Neutrophil (primary cell): Measurements from ENCODE around the gene CDC42.

Source experiments
- H3K27ac ChIP-seq: fragments of 200-600 bp; sonication (generic); 2 replicates; pipeline ENCODE4 v1.5.1; 2016; ENCODE audit warnings: mild to moderate bottlenecking, moderate library complexity
- H3K27me3 ChIP-seq: fragments of 200-600 bp; sonication (generic); 2 replicates; pipeline ENCODE4 v1.6.0; 2016; ENCODE audit warnings: mild to moderate bottlenecking
- H3K36me3 ChIP-seq: fragments of 200-600 bp; sonication (generic); 2 replicates; pipeline ENCODE4 v1.5.1; 2017
- H3K4me1 ChIP-seq, 2 experiments: fragments of 200-600 bp in 1 of 2; sonication (generic) in 1 of 2; 1 replicate in 1 of 2; 2 replicates in 1 of 2; pipeline versions ENCODE4 v1.5.1 to v1.6.1; 2013 to 2016; ENCODE audit warnings: low read depth in 1 of 2, low read length in 1 of 2, mild to moderate bottlenecking in 1 of 2, moderate library complexity in 1 of 2; ENCODE audit not compliant: control insufficient read depth in 1 of 2, insufficient read depth in 1 of 2
- H3K4me3 ChIP-seq, 2 experiments: fragments of 200-600 bp in 1 of 2; sonication (generic) in 1 of 2; 1 replicate in 1 of 2; 2 replicates in 1 of 2; pipeline ENCODE4 v1.5.1; 2013 to 2016; ENCODE audit warnings: low read depth in 1 of 2, low read length in 1 of 2, mild to moderate bottlenecking in 1 of 2, moderate library complexity in 1 of 2
- H3K9me3 ChIP-seq: fragments of 200-600 bp; sonication (generic); 2 replicates; pipeline ENCODE4 v1.5.1; 2016
- CTCF ChIP-seq: fragments of 200-600 bp; sonication (generic); IDR thresholded peaks from 2 replicates; pipeline ENCODE4 v1.5.1; 2016; ENCODE audit warnings: antibody characterized with exemption

The CDC42 gene

DNA sequence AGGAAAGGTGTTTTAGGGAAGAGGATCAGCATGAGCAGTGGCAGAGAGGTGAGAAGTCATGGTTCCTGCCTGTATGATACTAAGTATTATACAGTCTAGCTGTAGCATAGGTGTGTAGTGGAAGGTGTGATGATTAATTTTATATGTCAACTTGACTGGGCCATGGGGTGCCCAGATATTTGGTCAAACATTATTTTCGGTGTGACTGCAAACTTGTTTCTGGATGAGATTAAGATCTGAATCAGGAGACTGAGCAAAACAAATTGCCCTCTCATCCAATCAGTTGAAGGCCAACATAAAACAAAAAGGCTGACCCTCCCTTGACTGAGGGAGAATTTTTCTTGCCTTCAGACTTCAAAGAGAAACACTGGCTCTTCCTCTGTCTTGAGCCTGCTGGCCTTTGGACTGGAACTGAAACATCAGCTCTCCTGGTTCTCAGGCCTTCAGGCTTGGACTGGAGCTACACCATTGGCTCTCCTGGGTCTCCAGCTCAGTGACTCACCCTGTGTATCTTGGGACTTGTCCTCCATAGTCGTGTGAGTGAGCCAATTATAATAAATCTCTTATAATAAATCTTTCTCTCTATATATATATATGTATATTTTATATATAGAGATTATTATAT lies 6.8 kb upstream of the CDC42 start:
- no peak for TF ChIP-seq CTCF
- no peaks in the 10 kb centered on the region for H3K36me3 ChIP-seq
- no peaks in the 10 kb centered on the region for H3K9me3 ChIP-seq
- H3K27ac ChIP-seq, result no peak overlapping the region
- peaks cover 21 to 24% of the 10 kb centered on the region in 2 experiments for H3K4me1 ChIP-seq
- no peak overlapping the region for H3K4me3 ChIP-seq
- H3K27me3 ChIP-seq, result no peaks in the 10 kb centered on the region

DNA sequence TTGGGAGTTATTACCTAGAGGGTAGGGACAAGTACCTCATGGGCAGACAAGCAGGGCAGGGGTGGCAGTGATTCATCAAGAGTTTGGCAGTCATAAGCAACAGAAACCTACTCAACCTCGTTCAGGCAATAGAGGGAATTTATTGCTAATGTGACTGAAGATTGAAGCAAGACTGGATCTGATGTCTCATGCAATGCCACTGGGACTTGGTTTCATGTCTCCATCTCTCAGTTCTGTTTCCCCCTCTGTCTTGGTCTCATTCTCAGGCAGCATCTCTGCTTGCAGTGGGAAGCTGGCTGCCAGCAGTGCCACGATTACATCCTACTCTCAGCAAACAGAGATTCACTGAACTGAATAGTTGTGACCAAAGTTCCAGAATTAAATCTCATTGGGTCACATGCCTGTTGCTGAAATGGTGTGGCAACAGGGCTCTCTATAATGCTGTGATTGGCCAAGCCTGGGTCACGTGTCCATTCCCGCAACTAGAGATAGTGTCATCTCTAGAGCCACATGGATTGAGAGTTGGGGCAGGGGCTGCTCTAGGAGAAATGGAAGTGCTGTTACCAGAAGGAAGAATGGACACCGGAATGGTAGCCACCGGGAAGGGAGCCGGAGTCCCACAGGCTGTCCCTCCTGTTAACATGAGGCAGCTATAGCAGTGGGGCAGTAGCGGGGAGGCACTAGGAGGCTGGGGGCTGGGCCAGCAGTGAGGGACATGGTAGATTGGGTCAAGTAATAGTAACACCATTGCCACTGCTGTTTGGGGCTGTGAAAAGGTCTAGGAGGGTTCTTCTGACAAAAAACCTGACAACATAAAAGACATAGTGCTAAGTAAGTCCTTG lies 3.9 kb upstream of the CDC42 start:
- H3K9me3 ChIP-seq, result no peaks in the 10 kb centered on the region
- H3K27ac ChIP-seq, result peak overlapping the region; percentile 1
- no peak overlapping the region for H3K4me3 ChIP-seq
- H3K4me1 ChIP-seq, result peaks cover 24 to 29% of the 10 kb centered on the region in 2 experiments
- H3K27me3 ChIP-seq, result no peaks in the 10 kb centered on the region
- TF ChIP-seq CTCF, result no peak
- H3K36me3 ChIP-seq, result no peaks in the 10 kb centered on the region

- Histone ChIP-seq H3K36me3 (no peaks in the 10 kb centered on the region), H3K4me3 (no peak overlapping the region), H3K27ac (no peak overlapping the region), H3K9me3 (no peaks in the 10 kb centered on the region), H3K27me3 (no peaks in the 10 kb centered on the region), H3K4me1 (peaks cover 40 to 44% of the 10 kb centered on the region in 2 experiments)
- no peak for TF ChIP-seq CTCF
Measured at GRCh38 chr1:22050330-22050729, 2.2 kb upstream of the CDC42 start.

- H3K27ac ChIP-seq, result peak overlapping the region; percentile 100
Measured at GRCh38 chr1:22051607-22052114, 848 bp upstream of the CDC42 start.

More at GRCh38 chr1:22051607-22052114, 848 bp upstream of the CDC42 start:
- Histone ChIP-seq H3K36me3 (peaks cover 4% of the 10 kb centered on the region), H3K27me3 (no peaks in the 10 kb centered on the region), H3K9me3 (no peaks in the 10 kb centered on the region), H3K4me1 (peaks cover 53 to 58% of the 10 kb centered on the region in 2 experiments), H3K4me3 (peak overlapping the region; percentile 78 to 79)
- TF ChIP-seq CTCF, result no peak
